Medulla oblongata (tissue), 1 donor: Measurements from ENCODE around the gene ZFP14.
"Not testable (repeated sequence)": the region's sequence is repeated elsewhere in the genome, so short reads cannot be mapped to it uniquely, and the experiment has no call there.

Source experiments
- DNase-seq: peaks from one replicate; pipeline ENCODE4 v3.0.0-alpha.2; 2015; ENCODE audit errors: extremely low spot score

The ZFP14 gene

GRCh38 chr19:36331353-36332228 is 47.4 kb downstream of the ZFP14 start:
- peak; percentile 95 for DNase-seq

GRCh38 chr19:36330216-36330615 is 48.8 kb downstream of the ZFP14 start:
- DNase-seq: no peak

GRCh38 chr19:36329534-36329933 is 49.5 kb downstream of the ZFP14 start:
- DNase-seq: not testable (repeated sequence)

- DNase-seq: not testable (repeated sequence)
These were observed 52.4 kb downstream of the ZFP14 start for GRCh38 chr19:36326649-36327048.

- not testable (repeated sequence) for DNase-seq
These were observed 63.8 kb downstream of the ZFP14 start for GRCh38 chr19:36315164-36315563.

- DNase-seq: not testable (repeated sequence)
These were observed 64.9 kb downstream of the ZFP14 start for GRCh38 chr19:36314053-36314452.

GRCh38 chr19:36311098-36311760 is 67.8 kb downstream of the ZFP14 start:
- DNase-seq: not testable (repeated sequence)

GRCh38 chr19:36310416-36310990 is 68.5 kb downstream of the ZFP14 start:
- not testable (repeated sequence) for DNase-seq

- DNase-seq: not testable (repeated sequence)
These were observed 69.2 kb downstream of the ZFP14 start for GRCh38 chr19:36309759-36310158.

GRCh38 chr19:36309309-36309708 is 69.7 kb downstream of the ZFP14 start:
- DNase-seq: not testable (repeated sequence)

- DNase-seq: not testable (repeated sequence)
These were observed 86.7 kb downstream of the ZFP14 start for GRCh38 chr19:36292317-36292716.
